Adrenal gland (tissue), 5 donors: ENCODE results near the gene CIAO3.

ENCODE experiments used
- POLR2A ChIP-seq, 2 donors: fragments of 450-650 bp; IDR thresholded peaks; one replicate each; pipeline ENCODE4 v1.6.1; 2017; ENCODE audit warnings: antibody characterized with exemption in 2 of 2, mild to moderate bottlenecking in 2 of 2, moderate library complexity in 1 of 2
- TF ChIP-seq, protein P1 (sequence below), 6 experiments: fragments of 450-650 bp in 4 of 6; fragments of 200-600 bp in 2 of 6; sonication (generic) in 1 of 6; IDR thresholded peaks; 1 replicate in 5 of 6; 2 replicates in 1 of 6; pipeline versions ENCODE4 v1.5.1 to v1.8.0; 2016 to 2021; ENCODE audit warnings: antibody characterized with exemption in 6 of 6, mild to moderate bottlenecking in 2 of 6, moderate library complexity in 1 of 6
- donor health status: DM: no; HTN: no; CAD: no.

GRCh38 chr16:751152-752006 lies 10.6 kb upstream of the CIAO3 start:
- TF ChIP-seq, protein P1, sequence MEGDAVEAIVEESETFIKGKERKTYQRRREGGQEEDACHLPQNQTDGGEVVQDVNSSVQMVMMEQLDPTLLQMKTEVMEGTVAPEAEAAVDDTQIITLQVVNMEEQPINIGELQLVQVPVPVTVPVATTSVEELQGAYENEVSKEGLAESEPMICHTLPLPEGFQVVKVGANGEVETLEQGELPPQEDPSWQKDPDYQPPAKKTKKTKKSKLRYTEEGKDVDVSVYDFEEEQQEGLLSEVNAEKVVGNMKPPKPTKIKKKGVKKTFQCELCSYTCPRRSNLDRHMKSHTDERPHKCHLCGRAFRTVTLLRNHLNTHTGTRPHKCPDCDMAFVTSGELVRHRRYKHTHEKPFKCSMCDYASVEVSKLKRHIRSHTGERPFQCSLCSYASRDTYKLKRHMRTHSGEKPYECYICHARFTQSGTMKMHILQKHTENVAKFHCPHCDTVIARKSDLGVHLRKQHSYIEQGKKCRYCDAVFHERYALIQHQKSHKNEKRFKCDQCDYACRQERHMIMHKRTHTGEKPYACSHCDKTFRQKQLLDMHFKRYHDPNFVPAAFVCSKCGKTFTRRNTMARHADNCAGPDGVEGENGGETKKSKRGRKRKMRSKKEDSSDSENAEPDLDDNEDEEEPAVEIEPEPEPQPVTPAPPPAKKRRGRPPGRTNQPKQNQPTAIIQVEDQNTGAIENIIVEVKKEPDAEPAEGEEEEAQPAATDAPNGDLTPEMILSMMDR (IDR thresholded peaks at IDR 0.05): no peak
- no peak for TF ChIP-seq POLR2A (IDR thresholded peaks at IDR 0.05)
